NK-92 (cell line): Measurements from ENCODE around the gene HPD.
"Not testable (repeated sequence)": the region's sequence is repeated elsewhere in the genome, so short reads cannot be mapped to it uniquely, and the experiment has no call there.

Source experiments
- DNase-seq: peaks from one replicate; lab custom pipeline; 2025; ENCODE audit not compliant: unreplicated experiment; lab: John Stamatoyannopoulos, UW

Gene HPD

DNA sequence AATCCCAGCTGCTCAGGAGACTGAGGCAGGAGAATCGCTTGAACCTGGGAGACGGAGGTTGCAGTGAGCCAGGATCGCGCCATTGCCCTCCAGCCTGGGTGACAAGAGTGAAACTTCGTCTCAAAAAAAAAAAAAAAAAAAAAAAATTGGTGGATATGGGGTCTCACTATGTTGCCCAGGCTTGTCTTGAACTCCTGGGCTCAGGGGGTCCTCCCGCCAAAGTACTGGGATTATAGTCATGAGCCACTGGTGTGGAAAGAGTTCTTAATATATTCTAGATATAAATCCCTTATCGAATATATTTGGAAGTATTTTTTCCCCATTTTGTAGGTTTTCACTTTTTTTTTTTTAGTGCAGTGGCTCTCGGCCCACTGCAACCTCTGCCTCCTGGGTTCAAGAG, 10.6 kb upstream of the HPD start:
- DNase-seq: not testable (repeated sequence)

DNA sequence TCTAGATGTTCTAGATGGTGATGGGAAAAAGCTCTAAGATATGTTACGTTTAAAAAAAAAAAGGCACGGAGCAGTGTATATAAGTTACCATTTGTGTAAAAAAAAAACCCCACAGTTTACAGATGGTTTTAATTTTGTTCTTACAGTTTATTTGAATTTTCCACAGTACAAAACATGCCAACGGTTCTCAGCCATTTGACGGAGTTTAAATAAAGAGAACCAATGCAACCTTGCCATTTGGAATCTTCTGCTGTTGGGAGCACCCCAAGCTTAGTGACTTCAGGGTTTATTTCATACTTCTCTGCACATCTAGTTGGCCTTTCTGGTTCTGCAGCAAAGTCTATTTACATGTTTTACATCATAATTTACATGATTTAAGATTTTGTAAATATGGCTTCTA, 7.7 kb upstream of the HPD start:
- DNase-seq: no peak

DNA sequence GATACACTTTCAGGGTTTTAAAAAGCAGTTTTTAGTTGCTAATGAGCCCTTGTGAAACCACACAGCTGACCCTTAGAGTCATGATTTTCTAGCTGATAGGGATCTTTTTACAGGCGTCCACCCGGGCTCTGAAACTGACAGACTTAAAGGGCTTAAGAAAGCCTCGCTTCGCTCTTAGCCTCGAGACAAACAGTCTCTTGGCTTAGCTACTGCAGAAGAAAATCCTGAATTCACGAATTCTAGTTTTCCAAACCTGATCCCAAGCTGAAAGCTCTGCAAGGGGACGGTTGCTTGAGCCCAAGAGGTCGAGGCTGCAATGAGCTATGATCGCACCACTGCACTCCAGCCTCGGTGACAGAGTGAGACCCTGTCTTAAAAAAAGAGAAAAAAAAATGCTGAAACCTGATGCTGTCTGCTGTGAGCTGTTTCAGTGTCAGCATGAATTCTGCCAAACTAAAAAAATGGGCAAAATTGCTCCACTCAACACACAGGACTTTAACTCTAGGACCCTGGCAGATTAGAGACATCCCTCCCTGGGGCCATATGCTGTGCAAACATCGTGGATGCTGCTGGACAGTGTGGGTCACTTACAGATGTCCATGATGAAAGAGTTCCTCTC, 3.1 kb upstream of the HPD start:
- no peak for DNase-seq

DNA sequence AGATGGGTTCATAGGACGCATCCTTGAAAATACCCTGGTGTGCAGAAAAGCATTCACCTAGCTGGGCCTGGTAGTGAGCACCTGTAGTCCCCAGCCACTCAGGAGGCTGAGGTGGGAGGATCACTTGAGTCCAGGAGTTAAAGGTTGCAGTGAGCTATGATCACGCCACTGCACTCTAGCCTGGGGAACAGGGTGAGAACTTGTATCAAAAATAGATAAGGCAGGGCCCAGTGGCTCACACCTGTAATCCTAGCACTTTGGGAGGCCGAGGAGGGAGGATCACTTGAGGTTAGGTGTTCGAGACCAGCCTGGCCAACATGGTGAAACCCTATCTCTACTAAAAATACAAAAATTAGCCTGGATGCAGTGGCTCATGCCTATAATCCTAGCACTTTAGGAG, 2.0 kb upstream of the HPD start:
- not testable (repeated sequence) for DNase-seq

DNA sequence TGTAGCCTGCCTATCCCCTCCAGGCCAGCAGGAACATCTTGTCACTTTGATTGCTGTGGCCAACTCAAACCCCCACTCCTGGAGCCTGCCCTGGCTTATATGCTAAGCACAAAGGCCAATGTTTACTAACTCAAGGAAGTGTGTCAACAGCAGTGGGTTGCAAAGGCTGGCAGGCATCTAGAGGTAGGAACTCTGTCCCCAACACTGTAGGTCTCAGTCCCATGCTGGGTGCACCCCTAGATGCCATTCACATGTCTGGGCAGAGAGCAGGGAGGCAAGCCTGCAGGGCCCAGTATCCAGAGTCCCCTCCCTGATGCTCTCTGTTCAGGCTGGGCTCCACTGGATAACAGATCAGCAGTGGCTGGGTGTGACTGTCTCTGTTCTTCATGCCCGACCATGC, 1.6 kb upstream of the HPD start:
- DNase-seq: no peak

DNA sequence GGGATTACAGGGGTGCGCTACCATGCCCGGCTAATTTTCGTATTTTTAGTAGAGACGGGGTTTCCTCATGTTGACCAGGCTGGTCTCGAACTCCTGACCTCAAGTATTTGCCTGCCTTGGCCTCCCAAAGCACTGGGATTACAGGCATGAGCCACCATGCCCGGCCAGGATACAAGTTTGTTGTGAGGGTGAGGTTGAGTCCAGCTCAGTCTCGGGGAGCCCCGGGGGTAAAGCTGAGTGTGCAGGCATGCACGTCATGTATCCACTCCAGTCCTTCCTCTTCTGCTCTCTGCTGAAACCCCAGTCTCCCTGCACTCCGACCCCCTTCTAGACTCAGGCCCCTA, 369 bp downstream of the HPD start:
- DNase-seq: no peak

DNA sequence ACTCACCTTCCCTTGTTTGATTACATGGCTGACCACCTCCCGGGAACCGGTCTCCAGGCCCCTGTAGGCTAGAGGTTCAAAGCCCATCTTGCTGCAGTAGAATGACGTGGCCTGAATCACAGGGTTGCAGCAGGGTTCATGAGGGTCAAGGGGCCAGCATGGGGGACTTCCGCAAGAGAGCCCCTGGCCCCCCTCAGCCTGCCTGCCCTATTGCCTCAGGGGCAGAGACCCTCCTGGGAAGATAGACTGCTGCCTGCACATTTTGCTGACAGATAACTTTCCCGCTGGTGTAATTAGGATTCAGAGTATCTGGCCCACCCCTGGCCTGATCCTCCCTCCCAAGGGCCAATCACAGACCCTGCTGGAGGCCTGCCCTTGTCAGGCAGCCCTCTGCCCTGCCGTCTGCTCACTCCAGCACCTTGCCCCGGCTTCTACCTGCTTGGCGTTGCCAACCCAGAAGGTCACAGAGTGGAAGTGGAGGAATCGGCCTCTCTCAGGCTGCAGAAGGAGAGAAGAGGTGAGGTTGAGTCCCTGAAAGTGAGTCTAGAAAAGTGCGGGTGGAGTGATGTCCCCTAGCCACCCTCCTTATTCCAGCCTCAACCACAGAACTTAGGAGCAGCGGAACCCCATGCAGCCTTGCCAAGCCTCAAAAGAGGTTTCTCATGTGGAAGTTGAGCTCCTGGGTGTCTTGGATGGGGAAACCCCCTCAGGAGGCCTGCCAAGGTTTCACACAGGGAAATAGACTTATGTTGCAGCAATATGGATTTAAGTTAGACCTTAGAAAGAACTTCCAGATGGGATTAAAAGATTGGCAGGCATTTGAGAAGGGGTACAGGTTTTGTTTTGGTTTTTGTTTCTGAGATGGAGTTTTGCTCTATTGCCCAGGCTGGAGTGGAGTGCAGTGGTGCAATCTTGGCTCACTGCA, 1.1 kb downstream of the HPD start:
- no peak for DNase-seq

DNA sequence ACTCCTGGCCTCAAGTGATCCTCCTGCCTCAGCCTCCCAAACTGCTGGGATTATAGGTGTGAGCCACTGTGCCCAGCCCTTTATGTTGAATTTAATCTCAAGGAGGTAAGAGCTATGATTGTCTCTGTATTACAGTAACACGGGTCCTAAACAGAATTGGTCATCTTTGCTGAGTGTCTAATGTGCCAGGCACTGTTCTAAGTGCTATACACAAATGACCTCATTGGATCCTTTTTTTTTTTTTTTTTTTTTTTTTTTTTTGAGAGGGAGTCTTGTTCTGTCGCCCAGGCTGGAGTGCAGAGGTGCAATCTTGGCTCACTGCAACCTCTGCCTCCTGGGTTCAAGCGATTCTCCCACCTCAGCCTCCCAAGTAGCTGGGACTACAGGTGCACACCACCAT, 6.3 kb downstream of the HPD start:
- not testable (repeated sequence) for DNase-seq

DNA sequence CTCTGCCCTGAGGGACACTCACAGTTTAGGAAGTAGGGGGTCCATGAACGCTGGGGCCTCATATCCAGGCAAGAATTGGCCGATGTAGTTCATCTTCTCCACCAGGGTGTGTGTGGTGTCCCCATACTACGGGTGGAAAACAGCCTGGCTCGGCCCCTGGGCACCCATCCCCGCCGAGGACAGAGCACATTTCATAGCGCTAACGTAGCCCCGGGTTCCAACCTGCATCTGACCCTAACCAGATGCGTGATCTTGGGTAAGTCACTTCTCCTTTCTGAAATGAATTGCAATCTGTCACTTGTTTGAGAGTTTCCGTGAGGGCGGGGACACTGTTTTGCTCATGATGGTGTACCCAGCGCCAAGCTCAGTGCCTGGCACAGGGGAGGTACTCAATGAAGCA, 9.0 kb downstream of the HPD start:
- DNase-seq: no peak

DNA sequence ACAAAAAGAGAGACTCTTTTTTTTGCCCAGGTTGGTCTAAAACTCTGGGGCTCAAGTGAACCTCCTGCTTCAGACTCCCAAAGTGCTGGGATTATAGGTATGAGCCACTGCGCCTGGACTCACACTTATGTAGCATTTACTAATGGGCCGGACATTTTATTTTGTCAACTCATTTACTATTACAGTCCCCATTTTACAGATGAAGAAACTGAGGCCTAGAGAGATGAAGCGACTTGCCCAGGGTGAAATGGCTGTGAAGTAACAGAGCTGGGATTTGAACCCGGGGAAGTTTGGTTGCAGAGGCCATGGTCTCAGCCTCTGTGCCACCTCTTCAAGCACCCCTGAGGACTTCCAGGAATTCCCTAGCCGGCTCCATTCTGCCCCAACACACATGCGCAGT, 9.4 kb downstream of the HPD start:
- DNase-seq: no peak

DNA sequence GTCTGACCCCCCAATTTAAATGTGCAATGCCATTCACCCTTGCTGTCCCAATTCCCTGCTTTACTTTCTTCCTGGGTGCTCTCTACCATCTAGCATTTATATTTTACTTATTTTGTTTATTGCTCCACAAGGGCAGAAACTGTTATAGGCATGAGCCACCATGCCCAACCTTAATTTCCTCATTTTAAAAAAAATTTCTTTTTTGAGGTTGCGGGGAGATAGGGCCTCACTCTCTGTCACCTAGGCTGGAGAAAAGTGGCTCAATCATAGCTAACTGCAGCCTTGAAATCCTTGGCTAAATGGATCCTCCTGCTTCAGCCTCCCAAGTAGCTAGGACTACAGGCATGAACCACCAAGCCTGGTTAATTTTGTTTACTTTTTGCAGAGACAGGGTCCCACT, 13.0 kb downstream of the HPD start:
- DNase-seq: no peak

DNA sequence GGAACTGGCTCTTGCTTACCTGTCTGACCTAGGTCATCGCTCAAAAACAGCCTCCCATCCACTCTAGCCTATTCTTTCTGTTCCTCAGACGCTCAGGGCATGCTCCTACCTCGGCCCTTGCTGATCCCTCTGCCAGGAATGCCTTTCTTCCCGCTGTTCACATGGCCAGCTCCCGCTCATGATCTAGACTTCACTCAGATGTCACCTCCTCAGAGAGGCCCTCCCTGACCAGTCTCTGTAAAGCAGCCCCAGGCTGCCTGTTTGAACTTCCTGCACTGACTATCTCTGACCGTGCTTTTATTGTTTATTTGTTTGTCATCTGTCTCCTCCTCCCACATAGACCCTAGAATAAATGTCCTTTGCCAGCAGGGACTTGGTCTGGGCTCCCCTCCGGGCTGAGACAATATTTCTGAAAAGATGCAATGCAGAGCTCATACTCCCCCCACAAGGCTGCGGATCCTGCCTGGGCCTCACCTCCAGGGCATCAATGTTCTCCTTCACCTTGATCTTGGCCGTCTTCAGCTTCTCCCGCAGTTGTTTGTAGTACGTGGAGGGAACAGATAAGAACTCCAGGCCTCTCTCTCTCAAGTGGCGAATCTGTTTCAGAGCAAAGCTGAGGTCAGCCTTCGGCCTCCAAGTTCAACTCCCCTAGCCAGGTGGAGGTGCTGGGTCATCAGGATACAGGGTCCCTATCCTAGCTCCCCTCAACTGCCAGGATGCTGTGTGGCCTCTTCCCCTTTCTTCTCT, 15.2 kb downstream of the HPD start:
- DNase-seq: no peak

DNA sequence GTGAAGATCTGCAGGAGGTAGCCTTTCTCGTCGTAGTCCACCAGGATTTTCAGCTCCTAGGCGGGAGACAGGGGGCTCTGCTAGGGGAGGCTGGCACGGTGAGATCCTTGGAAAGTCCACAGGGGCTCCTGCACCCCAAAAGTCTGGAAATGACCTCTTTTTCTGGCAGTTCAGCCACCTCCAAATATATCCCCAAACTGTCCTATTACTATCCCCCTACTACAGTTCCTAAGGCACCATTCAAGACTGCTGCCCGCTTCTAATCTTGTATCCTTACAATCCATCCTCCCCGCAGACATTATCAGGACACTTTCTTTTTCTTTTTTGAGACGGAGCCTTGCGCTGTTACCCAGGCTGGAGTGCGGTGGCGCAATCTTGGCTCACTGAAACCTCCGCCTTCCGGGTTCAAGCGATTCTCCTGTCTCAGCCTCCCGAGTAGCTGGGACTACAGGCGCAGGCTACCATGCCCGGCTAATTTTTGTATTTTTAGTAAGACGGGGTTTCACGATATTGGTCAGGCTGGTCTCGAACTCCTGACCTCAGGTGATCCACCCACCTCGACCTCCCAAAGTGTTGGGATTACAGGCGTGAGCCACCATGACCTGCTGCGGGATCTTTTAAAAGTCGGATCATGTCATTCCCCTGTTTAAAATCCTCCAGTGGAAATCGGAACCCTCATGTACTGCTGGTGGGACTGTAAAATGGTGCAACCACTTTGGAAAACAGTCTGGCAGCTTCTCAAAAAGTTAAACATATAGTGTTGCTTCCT, 18.5 kb downstream of the HPD start:
- DNase-seq: no peak

DNA sequence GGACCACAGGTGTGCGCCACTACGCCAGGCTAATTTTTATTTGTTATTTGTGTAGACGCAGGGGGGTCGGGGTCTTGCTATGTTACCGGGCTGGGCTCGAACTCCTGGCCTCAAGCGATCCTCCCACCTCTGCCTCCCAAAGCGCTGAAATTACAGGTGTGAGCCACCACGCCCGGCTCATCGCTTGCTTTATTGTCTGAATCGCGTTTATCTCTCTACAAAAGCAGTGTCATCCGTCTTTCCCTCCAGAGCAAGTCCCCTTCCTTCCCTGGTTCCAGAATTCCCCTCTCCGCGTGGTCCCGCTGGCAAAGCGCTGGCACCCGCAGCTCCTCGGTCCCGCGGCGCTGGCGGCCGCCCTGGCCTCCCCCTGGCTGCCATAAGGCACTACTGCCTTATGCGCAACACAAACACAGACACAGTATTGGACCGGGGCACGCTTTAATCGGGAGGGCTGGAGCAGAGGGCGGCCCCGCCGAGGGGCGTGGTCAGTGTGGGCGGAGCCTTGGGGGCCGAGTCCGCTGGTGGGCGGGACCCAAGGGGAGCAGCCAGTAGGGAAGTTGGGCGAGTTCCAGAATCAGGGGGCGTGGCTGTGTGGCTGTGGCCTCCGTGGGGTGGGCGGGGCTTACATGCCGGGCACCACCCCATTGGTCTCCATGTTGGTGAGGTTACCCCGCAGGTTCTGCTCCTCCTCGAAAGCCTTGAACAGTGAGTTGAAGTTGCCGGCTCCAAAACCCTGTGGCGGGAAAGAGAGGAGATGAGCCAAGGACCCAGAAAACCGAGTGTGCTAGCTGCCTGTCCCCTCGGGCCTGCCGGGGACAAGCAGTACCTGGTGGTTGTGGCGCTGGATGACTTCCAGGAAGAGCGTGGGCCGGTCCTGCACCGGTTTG, 19.3 kb downstream of the HPD start:
- peak; percentile 92 for DNase-seq

DNA sequence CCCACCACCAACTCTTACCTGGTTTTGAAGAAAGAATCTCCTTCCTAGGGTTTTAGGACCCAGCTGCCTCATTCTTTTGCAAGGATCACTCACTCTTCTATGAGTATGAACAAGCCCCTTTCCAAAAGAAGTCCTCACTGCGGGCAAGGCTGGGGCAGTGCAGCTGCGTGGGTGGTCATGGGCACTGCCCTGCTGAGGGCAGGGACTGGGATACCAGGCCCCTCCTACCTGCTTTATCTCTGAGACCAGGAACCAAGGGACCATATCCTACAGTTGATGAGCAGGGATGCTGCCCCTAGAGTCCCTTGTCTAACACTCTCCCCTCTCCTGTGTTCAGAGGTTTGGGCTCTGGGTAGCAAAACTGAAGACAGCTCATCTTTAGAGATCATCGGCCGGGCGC, 20.5 kb downstream of the HPD start:
- DNase-seq: no peak

DNA sequence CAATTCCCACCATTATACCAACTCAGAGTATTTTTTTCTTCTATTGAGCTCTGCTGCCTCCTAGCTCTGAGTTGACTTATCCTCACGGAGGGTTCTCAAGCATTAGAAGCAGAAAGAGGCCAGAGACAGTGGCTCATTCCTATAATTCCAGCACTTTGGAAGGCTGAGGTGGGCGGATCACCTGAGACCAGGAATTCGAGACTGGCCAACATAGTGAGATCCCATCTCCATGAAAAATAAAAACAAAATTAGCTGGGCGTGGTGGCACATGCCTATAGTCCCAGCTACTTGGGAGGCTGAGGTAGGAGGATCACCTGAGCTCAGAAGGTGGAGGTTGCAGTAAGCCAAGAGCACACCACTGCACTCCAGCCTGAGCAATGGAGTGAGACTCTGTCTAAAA, 21.0 kb downstream of the HPD start:
- no peak for DNase-seq

DNA sequence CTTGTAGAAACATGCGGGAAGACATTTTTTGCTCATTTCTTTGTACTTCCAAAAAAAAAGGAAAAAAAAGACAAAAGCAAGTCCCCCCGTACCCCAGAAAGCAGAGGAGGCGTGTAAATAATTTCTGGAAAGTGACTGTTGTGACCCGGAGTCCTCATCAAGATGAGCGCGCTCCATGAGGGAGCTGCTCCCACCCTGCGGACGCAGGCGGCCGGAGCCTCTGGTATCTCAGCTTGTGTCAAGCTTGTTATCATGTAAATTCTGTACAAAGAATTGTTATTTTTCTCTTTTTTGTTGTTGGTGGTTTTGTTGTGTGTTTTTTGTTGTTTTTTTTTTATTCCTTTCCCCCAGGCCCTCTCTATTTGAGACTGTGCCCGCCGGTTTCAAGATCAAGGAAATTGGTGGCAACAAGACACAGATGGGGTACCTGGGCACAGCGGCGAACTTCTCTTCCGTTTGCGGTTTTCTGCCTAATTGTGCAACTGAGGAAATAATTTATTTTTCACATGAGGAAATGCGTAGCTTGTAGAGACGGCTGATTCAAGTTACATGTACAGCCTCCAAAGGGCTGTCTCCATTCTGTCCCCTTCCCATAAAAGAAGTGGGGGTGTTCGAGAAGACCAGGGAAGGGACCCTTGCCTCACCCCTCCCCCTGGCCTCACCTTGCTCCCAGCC, 27.0 kb downstream of the HPD start:
- no peak for DNase-seq

DNA sequence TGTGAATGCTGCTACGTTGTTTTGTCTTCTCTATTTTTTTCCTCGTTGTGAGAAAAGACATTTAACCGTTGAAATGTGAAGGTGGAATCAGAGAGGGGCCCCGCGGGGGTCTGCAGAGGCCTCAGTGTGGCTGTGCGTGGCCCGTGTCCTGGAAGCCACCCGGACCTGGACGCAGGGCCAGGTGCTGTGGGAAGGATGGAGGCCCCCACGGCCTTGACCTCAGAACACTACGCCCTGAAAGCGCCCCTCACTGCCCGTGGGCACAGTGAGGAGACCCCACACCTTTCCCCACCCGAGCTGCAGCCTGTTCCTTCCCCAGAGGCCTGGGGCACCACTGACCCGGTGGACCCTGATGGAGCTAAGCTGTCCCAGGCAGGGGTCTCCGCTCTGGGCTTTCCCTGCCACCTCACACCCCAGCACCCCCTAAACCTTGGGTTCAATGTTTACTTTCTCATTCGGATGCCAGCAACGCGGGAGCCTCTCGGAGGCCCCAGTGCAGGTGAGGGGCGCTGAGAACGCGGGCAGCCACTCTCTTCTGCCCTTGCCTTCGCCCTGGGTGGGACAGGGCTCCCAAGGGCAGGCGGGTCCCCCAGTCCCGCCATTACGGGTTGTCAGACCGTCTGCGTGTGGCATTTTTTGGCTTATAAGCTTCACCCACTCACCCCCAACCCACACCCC, 27.9 kb downstream of the HPD start:
- DNase-seq: no peak

DNA sequence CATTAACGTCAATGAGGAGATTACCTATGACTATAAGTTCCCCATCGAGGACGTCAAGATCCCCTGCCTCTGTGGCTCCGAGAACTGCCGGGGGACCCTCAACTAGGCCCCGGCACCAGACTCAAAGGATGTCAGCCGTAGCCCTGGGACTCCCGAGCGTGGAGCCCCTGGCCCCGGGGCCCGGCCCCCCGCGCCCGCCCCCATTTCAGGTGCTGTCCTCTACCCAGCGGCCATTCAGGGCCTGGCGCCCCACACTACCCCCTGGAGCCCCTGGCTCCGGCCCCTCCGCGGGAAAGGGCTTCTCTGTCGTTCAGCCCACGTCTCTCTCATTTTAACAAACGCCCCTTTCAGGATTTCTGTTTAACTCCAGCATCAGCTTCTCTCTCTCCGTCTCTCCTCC, 28.5 kb downstream of the HPD start:
- no peak for DNase-seq
